ENCODE measurements around the gene DYNLT1. TPM values are rescaled to one million over a fixed set of nuclear protein-coding genes. Genes with fewer than 3 reads are reported as not detected.
"Not testable (repeated sequence)": the region's sequence is repeated elsewhere in the genome, so short reads cannot be mapped to it uniquely, and the experiment has no call there.

The DYNLT1 gene
- total RNA-seq, 4 donors from 2014 or later: 36.6 to 80.0 (median 49.1) TPM

DNA sequence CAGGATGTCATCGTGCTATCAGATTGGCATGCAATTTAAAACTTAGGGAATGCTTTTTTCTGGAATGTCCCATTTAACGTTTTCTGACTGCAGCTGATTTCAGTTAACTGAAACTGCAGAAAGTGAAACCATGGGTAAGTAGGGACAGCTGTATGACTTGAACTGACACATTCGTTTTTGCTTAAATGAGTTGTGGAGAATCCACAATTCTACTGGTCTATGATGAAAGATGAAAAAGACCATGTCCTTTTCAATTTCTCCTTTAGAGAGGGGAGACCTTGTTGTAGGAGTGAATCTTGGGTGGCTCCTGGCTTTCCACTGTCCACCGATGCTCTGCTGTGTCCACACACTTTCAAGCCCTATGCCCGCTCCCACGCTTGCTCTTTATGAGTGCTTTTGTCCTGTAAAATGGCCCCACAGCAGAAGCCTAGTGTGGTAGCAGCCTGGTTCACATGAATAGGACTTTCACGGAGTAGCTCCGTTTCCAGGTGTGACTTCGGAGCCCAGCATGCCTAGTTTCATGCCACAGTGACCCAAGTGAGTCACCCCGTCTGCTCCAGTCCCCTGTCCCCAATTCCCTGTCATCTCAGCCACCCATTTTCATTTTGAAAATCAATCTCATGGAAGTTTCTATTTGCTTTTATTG lies 21.9 kb downstream of the DYNLT1 start:
- H3K4me3 ChIP-seq: no peak overlapping the region
- H3K36me3 ChIP-seq: peaks cover 0 to 74% (median 0%) of the 10 kb centered on the region in 3 donors
- no peaks in the 10 kb centered on the region for H3K4me1 ChIP-seq
- no peak overlapping the region for H3K27ac ChIP-seq
- no peak for TF ChIP-seq POLR2A (IDR thresholded peaks at IDR 0.05)
- no peak for TF ChIP-seq EP300 (IDR thresholded peaks at IDR 0.05)
- TF ChIP-seq, protein P1, sequence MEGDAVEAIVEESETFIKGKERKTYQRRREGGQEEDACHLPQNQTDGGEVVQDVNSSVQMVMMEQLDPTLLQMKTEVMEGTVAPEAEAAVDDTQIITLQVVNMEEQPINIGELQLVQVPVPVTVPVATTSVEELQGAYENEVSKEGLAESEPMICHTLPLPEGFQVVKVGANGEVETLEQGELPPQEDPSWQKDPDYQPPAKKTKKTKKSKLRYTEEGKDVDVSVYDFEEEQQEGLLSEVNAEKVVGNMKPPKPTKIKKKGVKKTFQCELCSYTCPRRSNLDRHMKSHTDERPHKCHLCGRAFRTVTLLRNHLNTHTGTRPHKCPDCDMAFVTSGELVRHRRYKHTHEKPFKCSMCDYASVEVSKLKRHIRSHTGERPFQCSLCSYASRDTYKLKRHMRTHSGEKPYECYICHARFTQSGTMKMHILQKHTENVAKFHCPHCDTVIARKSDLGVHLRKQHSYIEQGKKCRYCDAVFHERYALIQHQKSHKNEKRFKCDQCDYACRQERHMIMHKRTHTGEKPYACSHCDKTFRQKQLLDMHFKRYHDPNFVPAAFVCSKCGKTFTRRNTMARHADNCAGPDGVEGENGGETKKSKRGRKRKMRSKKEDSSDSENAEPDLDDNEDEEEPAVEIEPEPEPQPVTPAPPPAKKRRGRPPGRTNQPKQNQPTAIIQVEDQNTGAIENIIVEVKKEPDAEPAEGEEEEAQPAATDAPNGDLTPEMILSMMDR (IDR thresholded peaks at IDR 0.05): no peak
- no peaks in the 10 kb centered on the region for H3K27me3 ChIP-seq
- no peak for DNase-seq (ENCODE audit: low spot score in 2 of 2)
- no peaks in the 10 kb centered on the region for H3K9me3 ChIP-seq
- 90 to 93% methylated on average over 10 of the region's 10 CpGs for WGBS, 2 donors

DNA sequence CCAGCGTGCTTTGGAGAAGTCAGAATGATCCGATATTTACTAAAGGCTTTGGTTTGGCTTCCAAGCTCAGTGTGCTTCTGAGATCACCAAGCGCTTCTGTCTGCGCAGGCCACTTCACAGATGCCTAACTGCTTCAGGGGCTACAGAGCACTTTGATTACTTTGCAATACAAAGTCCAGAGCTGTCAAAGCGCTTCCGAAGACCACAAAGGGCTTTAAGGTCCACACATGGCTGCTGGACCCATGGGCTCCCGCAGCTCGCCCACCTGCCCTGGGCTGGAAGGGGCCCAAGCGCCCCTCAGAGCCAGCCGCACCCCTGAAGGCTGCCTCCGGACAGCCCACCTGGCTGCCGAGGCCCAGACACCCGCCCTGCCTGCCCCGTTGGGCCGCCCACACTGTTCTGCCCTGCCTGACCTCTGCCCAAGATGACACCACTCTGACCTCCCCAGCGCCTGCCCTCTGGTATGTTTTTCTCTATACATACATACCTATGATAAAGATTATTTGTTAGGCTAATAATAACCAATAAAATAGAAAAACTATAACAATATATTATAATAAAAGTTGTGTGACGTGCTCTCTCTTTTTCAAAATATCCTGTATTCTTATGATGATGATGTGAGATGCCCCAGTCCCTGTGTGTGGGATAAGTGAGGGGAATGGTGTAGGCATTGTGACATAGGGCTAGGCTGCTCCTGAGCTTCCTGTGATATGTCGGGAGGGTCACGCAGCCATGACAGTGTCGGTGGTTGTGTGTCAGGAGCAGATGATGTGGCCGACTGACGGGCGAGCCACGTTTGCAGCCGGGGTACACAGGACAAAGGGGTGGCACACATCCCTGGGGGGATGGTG lies 22.6 kb downstream of the DYNLT1 start:
- H3K4me3 ChIP-seq: no peak overlapping the region
- no peak for DNase-seq (ENCODE audit: low spot score in 2 of 2)
- H3K36me3 ChIP-seq: peaks cover 0 to 70% (median 0%) of the 10 kb centered on the region in 3 donors
- no peaks in the 10 kb centered on the region for H3K27me3 ChIP-seq
- H3K4me1 ChIP-seq: no peaks in the 10 kb centered on the region
- no peak overlapping the region for H3K27ac ChIP-seq
- 92 to 93% methylated on average over 25 of the region's 25 CpGs for WGBS, 2 donors
- no peaks in the 10 kb centered on the region for H3K9me3 ChIP-seq
- TF ChIP-seq, protein P1 (IDR thresholded peaks at IDR 0.05): no peak
- TF ChIP-seq POLR2A (IDR thresholded peaks at IDR 0.05) (no peak), EP300 (IDR thresholded peaks at IDR 0.05) (no peak)

DNA sequence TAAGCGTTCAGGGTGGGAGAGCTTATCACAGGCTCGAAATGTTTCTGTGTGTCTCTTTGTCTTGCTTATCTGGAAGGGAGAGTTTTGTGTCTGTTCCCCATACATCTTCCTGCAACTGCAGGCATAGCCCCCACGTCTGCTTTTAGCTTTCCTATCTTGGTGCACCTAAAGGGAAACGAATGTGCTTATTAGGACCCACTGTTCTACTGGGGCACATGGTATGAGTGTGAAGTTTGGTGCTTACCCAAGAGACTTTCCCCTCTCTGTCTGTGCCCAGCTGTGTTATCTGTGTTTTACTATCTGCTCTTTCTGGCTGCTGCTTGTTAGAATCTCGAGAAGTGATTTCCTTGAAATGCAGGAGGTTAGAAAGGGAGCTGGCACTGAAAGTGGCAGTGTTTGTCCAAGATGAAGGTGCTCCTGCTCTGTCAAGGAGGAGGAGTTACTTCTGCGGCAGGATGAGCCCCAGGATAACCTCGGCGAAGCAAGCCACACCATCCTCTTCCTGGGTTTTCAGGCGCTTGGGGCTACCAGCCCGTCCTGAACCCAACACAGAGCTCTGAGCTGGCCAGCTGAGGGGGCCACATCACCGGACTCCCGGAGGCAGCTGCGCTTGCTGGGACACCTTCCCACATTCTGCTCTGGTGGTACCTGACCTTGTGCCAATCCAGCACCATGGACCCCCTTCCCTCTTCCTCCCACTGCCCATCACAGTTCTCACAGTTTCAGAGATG lies 23.4 kb downstream of the DYNLT1 start:
- TF ChIP-seq, protein P1 (IDR thresholded peaks at IDR 0.05): no peak
- TF ChIP-seq EP300 (IDR thresholded peaks at IDR 0.05): no peak
- TF ChIP-seq POLR2A (IDR thresholded peaks at IDR 0.05): no peak
- no peaks in the 10 kb centered on the region for H3K9me3 ChIP-seq
- H3K4me3 ChIP-seq: no peak overlapping the region
- H3K4me1 ChIP-seq: no peaks in the 10 kb centered on the region
- no peak for DNase-seq (ENCODE audit: low spot score in 2 of 2)
- 90 to 93% methylated on average over 13 of the region's 13 CpGs for WGBS, 2 donors
- H3K27me3 ChIP-seq: no peaks in the 10 kb centered on the region
- H3K27ac ChIP-seq: no peak overlapping the region
- H3K36me3 ChIP-seq: peaks cover 0 to 68% (median 0%) of the 10 kb centered on the region in 3 donors

DNA sequence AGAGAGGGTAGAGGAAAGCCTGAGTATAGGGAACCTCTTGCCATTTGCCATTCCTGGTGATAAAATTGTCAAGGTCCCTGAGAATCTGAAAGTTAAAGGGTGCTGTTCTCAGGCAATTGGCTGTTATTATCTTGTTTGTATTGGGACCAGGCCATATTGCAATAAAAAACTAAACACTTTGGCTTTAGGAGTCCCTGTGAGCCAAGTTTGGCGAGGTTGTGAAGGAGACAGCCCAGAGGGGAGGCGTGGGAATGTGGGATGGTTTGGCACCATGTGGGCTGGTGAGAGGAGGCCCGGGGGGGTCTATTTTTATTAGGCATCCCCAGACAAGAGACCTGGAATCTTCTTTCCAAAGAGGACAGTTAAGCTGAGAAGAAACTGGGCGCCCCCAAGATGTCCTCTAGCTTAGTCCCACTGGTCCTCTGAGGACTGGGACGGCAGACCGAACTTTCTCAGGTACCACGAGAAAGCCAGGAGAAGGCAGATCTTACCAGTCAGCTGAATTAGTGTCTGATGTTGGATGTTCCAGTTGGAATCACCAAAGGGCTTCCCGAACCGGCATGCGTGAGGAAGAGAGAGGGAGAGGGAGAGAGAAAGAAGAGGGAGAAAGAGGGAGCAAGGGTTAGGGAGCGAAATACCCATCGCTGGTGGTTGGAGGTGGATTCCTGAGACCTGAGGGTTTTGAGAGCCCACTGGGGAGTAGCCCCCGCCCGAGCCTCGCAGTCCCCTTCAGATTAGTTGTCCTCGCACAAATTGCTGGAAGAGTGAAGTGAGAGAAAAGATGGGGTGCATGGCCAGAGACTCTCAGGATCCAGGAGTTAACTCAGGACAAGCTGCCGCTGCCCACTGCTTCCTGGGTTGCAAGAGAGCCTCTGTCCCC lies 24.4 kb downstream of the DYNLT1 start:
- no peaks in the 10 kb centered on the region for H3K4me1 ChIP-seq
- H3K27me3 ChIP-seq: no peaks in the 10 kb centered on the region
- H3K36me3 ChIP-seq: peaks cover 0 to 66% (median 0%) of the 10 kb centered on the region in 3 donors
- no peak overlapping the region for H3K4me3 ChIP-seq
- no peak for DNase-seq (ENCODE audit: low spot score in 2 of 2)
- TF ChIP-seq EP300 (IDR thresholded peaks at IDR 0.05) (no peak), POLR2A (IDR thresholded peaks at IDR 0.05) (no peak)
- TF ChIP-seq, protein P1 (IDR thresholded peaks at IDR 0.05): no peak
- H3K27ac ChIP-seq: no peak overlapping the region
- WGBS, 2 donors: 88 to 93% methylated on average over 17 of the region's 17 CpGs
- peaks cover 0 to 7% (median 0%) of the 10 kb centered on the region in 4 donors for H3K9me3 ChIP-seq

DNA sequence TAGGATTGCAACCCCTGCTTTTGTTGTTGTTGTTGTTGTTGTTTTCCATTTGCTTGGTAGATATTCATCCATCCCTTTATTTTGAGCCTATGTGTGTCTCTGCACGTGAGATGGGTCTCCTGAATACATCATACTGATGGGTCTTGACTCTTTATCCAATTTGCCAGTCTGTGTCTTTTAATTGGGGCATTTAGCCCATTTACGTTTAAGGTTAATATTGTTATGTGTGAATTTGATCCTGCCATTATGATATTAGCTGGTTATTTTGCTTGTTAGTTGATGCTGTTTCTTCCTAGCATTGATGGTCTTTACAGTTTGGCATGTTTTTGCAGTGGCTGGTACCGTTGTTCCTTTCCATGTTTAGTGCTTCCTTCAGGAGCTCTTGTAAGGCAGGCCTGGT lies 26.3 kb downstream of the DYNLT1 start:
- not testable (repeated sequence) for DNase-seq (ENCODE audit: low spot score in 2 of 2); H3K27me3 ChIP-seq; H3K27ac ChIP-seq; H3K4me1 ChIP-seq; H3K4me3 ChIP-seq
- peaks cover 0 to 10% (median 0%) of the 10 kb centered on the region in 4 donors for H3K9me3 ChIP-seq
- WGBS, 2 donors: 93 to 97% methylated on average over 3 of the region's 3 CpGs
- peaks cover 0 to 71% (median 0%) of the 10 kb centered on the region in 3 donors for H3K36me3 ChIP-seq

DNA sequence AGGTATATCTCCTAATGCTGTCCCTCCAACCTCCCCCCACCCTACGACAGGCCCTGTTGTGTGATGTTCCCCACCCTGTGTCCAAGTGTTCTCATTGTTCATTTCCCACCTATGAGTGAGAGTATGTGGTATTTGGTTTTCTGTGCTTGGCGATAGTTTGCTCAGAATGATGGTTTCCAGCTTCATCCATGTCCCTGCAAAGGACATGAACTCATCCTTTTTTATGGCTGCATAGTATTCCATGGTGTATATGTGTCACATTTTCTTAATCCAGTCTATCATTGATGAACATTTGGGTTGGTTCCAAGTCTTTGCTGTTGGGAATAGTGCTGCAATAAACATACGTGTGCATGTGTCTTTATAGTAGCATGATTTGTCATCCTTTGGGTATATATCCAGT lies 29.9 kb downstream of the DYNLT1 start:
- Histone ChIP-seq H3K9me3 (peaks cover 0 to 10% (median 0%) of the 10 kb centered on the region in 4 donors), H3K36me3 (peaks cover 0 to 64% (median 5%) of the 10 kb centered on the region in 3 donors)
- not testable (repeated sequence) for H3K27me3 ChIP-seq; H3K27ac ChIP-seq; H3K4me1 ChIP-seq; DNase-seq (ENCODE audit: low spot score in 2 of 2); H3K4me3 ChIP-seq
- WGBS, 2 donors: 95 to 98% methylated on average over 3 of the region's 3 CpGs
